Panc1 (cell line): Measurements from ENCODE around the gene RFPL1. TPM values are rescaled to one million over a fixed set of nuclear protein-coding genes. Genes with fewer than 3 reads are reported as not detected.

Source experiments
- ATAC-seq: fragments of 200-7000 bp; cut with Tn5 transposase; 2 replicates; pipeline ENCODE4 v1.9.1; 2020; ENCODE audit warnings: mild to moderate bottlenecking, moderate library complexity
- BruUV-seq: library from RNA; stranded (reverse); fragments of 400-500 nt; replicated peaks from 2 replicates; lab custom pipeline; 2021; lab: Mats Ljungman, UMichigan
- CTCF ChIA-PET: fragments of 300-600 bp; sonication (Branson Sonifier 250); formaldehyde crosslinking; loops from one replicate; lab custom pipeline; 2022; ENCODE audit warnings: antibody characterized with exemption; lab: Charles Lee
- POLR2A ChIA-PET: fragments of 300-600 bp; sonication (Branson Sonifier 250); formaldehyde crosslinking; loops from one replicate; lab custom pipeline; 2022; ENCODE audit warnings: antibody characterized with exemption; lab: Charles Lee
- DNase-seq: peaks from one replicate; pipeline ENCODE4 v3.0.0-alpha.2; 2010; ENCODE audit warnings: low read depth, low spot score
- H3K27ac ChIP-seq: 2 replicates; pipeline ENCODE4 v1.5.1; 2011; ENCODE audit warnings: mild to moderate bottlenecking, low read length, inconsistent platforms
- H3K27me3 ChIP-seq: fragments of 200-500 bp; sonication (Bioruptor generic); 2 replicates; pipeline ENCODE4 v1.6.0; 2014; ENCODE audit warnings: low read length, inconsistent platforms; ENCODE audit not compliant: control insufficient read depth, insufficient read depth
- H3K36me3 ChIP-seq: fragments of 200-500 bp; sonication (Bioruptor generic); 2 replicates; pipeline ENCODE4 v1.5.1; 2014; ENCODE audit warnings: inconsistent platforms, mild to moderate bottlenecking, low read length, moderate library complexity; ENCODE audit not compliant: control insufficient read depth, insufficient read depth
- H3K4me1 ChIP-seq: 2 replicates; pipeline ENCODE4 v1.5.1; 2011; ENCODE audit warnings: inconsistent platforms, mild to moderate bottlenecking, low read length, moderate library complexity; ENCODE audit not compliant: control insufficient read depth, insufficient read depth
- H3K4me3 ChIP-seq, 2 experiments: 2 replicates each; pipeline ENCODE4 v1.5.1; 2011 to 2012; ENCODE audit warnings: low read depth in 2 of 2, low read length in 2 of 2, mild to moderate bottlenecking in 2 of 2, inconsistent platforms in 1 of 2, moderate library complexity in 1 of 2
- H3K9me3 ChIP-seq: fragments of 200-500 bp; sonication (Bioruptor generic); 2 replicates; pipeline ENCODE4 v1.5.1; 2014; ENCODE audit warnings: low read depth, mild to moderate bottlenecking, inconsistent platforms, low read length, moderate library complexity; ENCODE audit not compliant: control insufficient read depth, insufficient read depth
- CTCF ChIP-seq: fragments of 450-650 bp; IDR thresholded peaks from 2 replicates; pipeline ENCODE4 v1.5.1; 2017; ENCODE audit warnings: mild to moderate bottlenecking
- POLR2AphosphoS5 ChIP-seq: IDR thresholded peaks from 2 replicates; pipeline ENCODE4 v1.6.1; 2012; ENCODE audit warnings: mild to moderate bottlenecking, low read depth, low read length, moderate library complexity
- REST ChIP-seq, 2 experiments: IDR thresholded peaks; 2 replicates each; pipeline ENCODE4 v1.6.1; 2011 to 2012; ENCODE audit warnings: low read depth in 2 of 2, control low read depth in 1 of 2, low read length in 1 of 2, mild to moderate bottlenecking in 1 of 2, moderate library complexity in 1 of 2; ENCODE audit not compliant: insufficient read depth in 1 of 2
- SIN3A ChIP-seq: IDR thresholded peaks from 2 replicates; pipeline ENCODE4 v1.6.1; 2012; ENCODE audit warnings: low read depth, mild to moderate bottlenecking, low read length, moderate library complexity, borderline replicate concordance; ENCODE audit not compliant: insufficient read depth
- TCF7L2 ChIP-seq: IDR thresholded peaks from 2 replicates; pipeline ENCODE4 v1.6.1; 2011; ENCODE audit warnings: mild to moderate bottlenecking, low read depth, low read length, inconsistent platforms
- in situ Hi-C: cut with HindIII; loops from 2 replicates; pipeline ENCODE4 v1.10.0; 2016; ENCODE audit warnings: low sequenced_read_pairs, low pct_unique_long_range_greater_than_20kb
- intact Hi-C: fragments of 100-400 bp; cut with micrococcal nuclease; formaldehyde crosslinking; loops from one replicate; pipeline ENCODE4 v1.10.0; 2022; ENCODE audit not compliant: unreplicated experiment
- total RNA-seq: library from RNA; stranded (reverse); gene quantifications from one replicate; pipeline ENCODE4 v1.2.1, GENCODE V29; 2021; ENCODE audit not compliant: unreplicated experiment

RFPL1 gene
- total RNA-seq, 1 experiment from 2014 or later = not detected

GRCh38 chr22:29447906-29448305, 9.5 kb downstream of the RFPL1 start:
- DNase-seq (no peak), ATAC-seq (no peak)
- no peaks in the 10 kb centered on the region for H3K9me3 ChIP-seq
- no TSS peak for BruUV-seq
- H3K4me3 ChIP-seq = no peak overlapping the region
- H3K27ac ChIP-seq = no peak overlapping the region
- TF ChIP-seq CTCF = no peak
- no peak for TF ChIP-seq REST (IDR thresholded peaks at IDR 0.05; ENCODE audit: insufficient read depth in 1 of 2, low read depth in 2 of 2, low read length in 1 of 2)
- no peak for TF ChIP-seq POLR2AphosphoS5
- TF ChIP-seq SIN3A = no peak
- TF ChIP-seq TCF7L2 = no peak
- POLR2A ChIA-PET = no interaction called here
- no peaks in the 10 kb centered on the region for H3K4me1 ChIP-seq
- H3K27me3 ChIP-seq = no peaks in the 10 kb centered on the region
- in situ Hi-C loops = no loop called here
- CTCF ChIA-PET = no interaction called here
- intact Hi-C loops = no loop called here
- H3K36me3 ChIP-seq = no peaks in the 10 kb centered on the region

GRCh38 chr22:29449296-29449875, 11.0 kb downstream of the RFPL1 start:
- CTCF ChIA-PET = no interaction called here
- POLR2A ChIA-PET = interaction anchor here (0.7 kb wide), 1 partner anchor 64 kb away, joined by 5 read pairs; no protein-coding TSS in a partner anchor
- Histone ChIP-seq H3K4me1 (no peaks in the 10 kb centered on the region), H3K27me3 (no peaks in the 10 kb centered on the region), H3K4me3 (no peak overlapping the region), H3K27ac (no peak overlapping the region), H3K9me3 (no peaks in the 10 kb centered on the region), H3K36me3 (no peaks in the 10 kb centered on the region)
- in situ Hi-C loops = no loop called here
- ATAC-seq (no peak), DNase-seq (no peak)
- TF ChIP-seq CTCF (no peak), POLR2AphosphoS5 (no peak), SIN3A (no peak), REST (IDR thresholded peaks at IDR 0.05; ENCODE audit: insufficient read depth in 1 of 2, low read depth in 2 of 2, low read length in 1 of 2) (no peak), TCF7L2 (no peak)
- intact Hi-C loops = no loop called here
- BruUV-seq = no TSS peak
